Fibroblast of the aortic adventitia (primary cell): ENCODE results near the gene FRMD4B. TPM values are rescaled to one million over a fixed set of nuclear protein-coding genes. Genes with fewer than 3 reads are reported as not detected.

Experiments
- DNase-seq: peaks from one replicate; pipeline ENCODE4 v3.0.0-alpha.2; 2010; ENCODE audit warnings: low read depth
- H3K4me3 ChIP-seq: 2 replicates; pipeline ENCODE4 v1.5.1; 2011; ENCODE audit warnings: low read depth, mild to moderate bottlenecking, control low read depth, low read length, moderate library complexity
- CTCF ChIP-seq: IDR thresholded peaks from 2 replicates; pipeline ENCODE4 v1.5.1; 2011; ENCODE audit warnings: mild to moderate bottlenecking, low read length, control low read depth, inconsistent platforms; ENCODE audit not compliant: insufficient read depth
- total RNA-seq: library from RNA; depleted of rRNA; stranded (reverse); fragments of >200 nt; gene quantifications from 2 replicates; pipeline ENCODE4 v1.2.3, GENCODE V29; 2012; ENCODE audit warnings: low replicate concordance

The FRMD4B gene
- total RNA-seq, 1 donor = 0.81 TPM

GRCh38 chr3:69390771-69391170 lies 4.9 kb upstream of the FRMD4B start:
- TF ChIP-seq CTCF = no peak
- DNase-seq = no peak
- H3K4me3 ChIP-seq = no peak overlapping the region

GRCh38 chr3:69389520-69390248 lies 3.8 kb upstream of the FRMD4B start:
- DNase-seq = no peak
- no peak for TF ChIP-seq CTCF
- H3K4me3 ChIP-seq = no peak overlapping the region

- DNase-seq = no peak
- H3K4me3 ChIP-seq = no peak overlapping the region
- TF ChIP-seq CTCF = no peak
Observed at GRCh38 chr3:69388241-69388640, 2.4 kb upstream of the FRMD4B start.

- H3K4me3 ChIP-seq = no peak overlapping the region
- DNase-seq = no peak
Observed at GRCh38 chr3:69386556-69387385, 883 bp upstream of the FRMD4B start.

GRCh38 chr3:69385123-69385722 lies 665 bp downstream of the FRMD4B start:
- DNase-seq = no peak
- no peak overlapping the region for H3K4me3 ChIP-seq

More at GRCh38 chr3:69386556-69387385, 883 bp upstream of the FRMD4B start:
- no peak for TF ChIP-seq CTCF

GRCh38 chr3:69384326-69384725 lies 1.6 kb downstream of the FRMD4B start:
- no peak overlapping the region for H3K4me3 ChIP-seq
- TF ChIP-seq CTCF = no peak

More at GRCh38 chr3:69385123-69385722, 665 bp downstream of the FRMD4B start:
- no peak for TF ChIP-seq CTCF

More at GRCh38 chr3:69384326-69384725, 1.6 kb downstream of the FRMD4B start:
- no peak for DNase-seq
